Liver (tissue), 9 donors: Measurements from ENCODE around the gene RASSF3. TPM values are rescaled to one million over a fixed set of nuclear protein-coding genes. Genes with fewer than 3 reads are reported as not detected.

Source experiments
- DNase-seq: peaks from one replicate; pipeline ENCODE4 v3.0.0-alpha.2; 2017; ENCODE audit warnings: low spot score
- H3K27ac ChIP-seq, 2 donors: one replicate each; pipeline ENCODE4 v1.7.0; 2013; ENCODE audit warnings: inconsistent platforms in 2 of 2, low read length in 2 of 2, control low read depth in 1 of 2, low read depth in 1 of 2, mild to moderate bottlenecking in 1 of 2
- H3K27me3 ChIP-seq, 4 donors: one replicate each; pipeline versions ENCODE4 v1.6.1 to v1.7.0; 2013; ENCODE audit warnings: low read length in 3 of 4, inconsistent platforms in 1 of 4, mild to moderate bottlenecking in 1 of 4, moderate library complexity in 1 of 4; ENCODE audit not compliant: control insufficient read depth in 4 of 4, insufficient read depth in 4 of 4
- H3K36me3 ChIP-seq, 4 donors: one replicate each; pipeline versions ENCODE4 v1.6.1 to v1.7.0; 2013; ENCODE audit warnings: low read length in 3 of 4, mild to moderate bottlenecking in 3 of 4, low read depth in 1 of 4, moderate library complexity in 1 of 4; ENCODE audit not compliant: control insufficient read depth in 4 of 4, insufficient read depth in 3 of 4
- H3K4me1 ChIP-seq, 4 donors: one replicate each; pipeline versions ENCODE4 v1.6.1 to v1.7.0; 2013; ENCODE audit warnings: low read length in 3 of 4, mild to moderate bottlenecking in 3 of 4, moderate library complexity in 1 of 4; ENCODE audit not compliant: control insufficient read depth in 4 of 4, insufficient read depth in 4 of 4
- H3K4me3 ChIP-seq, 3 donors: one replicate each; pipeline versions ENCODE4 v1.6.1 to v1.7.0; 2013; ENCODE audit warnings: low read length in 3 of 3, control low read depth in 1 of 3, low read depth in 1 of 3, mild to moderate bottlenecking in 1 of 3
- H3K9ac ChIP-seq, 2 donors: one replicate each; pipeline ENCODE4 v1.7.0; 2013; ENCODE audit warnings: low read length in 2 of 2, mild to moderate bottlenecking in 2 of 2, moderate library complexity in 2 of 2, control low read depth in 1 of 2, low read depth in 1 of 2
- H3K9me3 ChIP-seq, 4 donors: one replicate each; pipeline versions ENCODE4 v1.6.1 to v1.7.0; 2013; ENCODE audit warnings: low read length in 3 of 4; ENCODE audit not compliant: control insufficient read depth in 4 of 4
- EGR1 ChIP-seq, 2 donors: IDR thresholded peaks; 2 replicates each; pipeline ENCODE4 v1.6.1; 2016 to 2018; ENCODE audit warnings: antibody characterized with exemption in 2 of 2, low read depth in 2 of 2
- FOXA2 ChIP-seq: IDR thresholded peaks from 2 replicates; pipeline ENCODE4 v1.6.1; 2016; ENCODE audit warnings: antibody characterized with exemption
- GABPA ChIP-seq, 2 donors: IDR thresholded peaks in 1 of 2; conservative IDR thresholded peaks in 1 of 2; 2 replicates each; pipeline ENCODE4 v1.6.1; 2016; ENCODE audit warnings: antibody characterized with exemption in 2 of 2, mild to moderate bottlenecking in 1 of 2, moderate library complexity in 1 of 2
- HNF4A ChIP-seq, 2 donors: conservative IDR thresholded peaks; 2 replicates each; pipeline ENCODE4 v1.6.1; 2016; ENCODE audit warnings: antibody characterized with exemption in 2 of 2, mild to moderate bottlenecking in 2 of 2
- HNF4G ChIP-seq: IDR thresholded peaks from 2 replicates; pipeline ENCODE4 v1.6.1; 2016; ENCODE audit warnings: antibody characterized with exemption
- JUND ChIP-seq, 2 donors: IDR thresholded peaks; 2 replicates each; pipeline ENCODE4 v1.6.1; 2016; ENCODE audit warnings: antibody characterized with exemption in 2 of 2
- NR2F2 ChIP-seq: IDR thresholded peaks from 2 replicates; pipeline ENCODE4 v1.6.1; 2016; ENCODE audit warnings: antibody characterized with exemption
- RAD21 ChIP-seq, 2 donors: IDR thresholded peaks; 2 replicates each; pipeline ENCODE4 v1.6.1; 2016; ENCODE audit warnings: antibody characterized with exemption in 2 of 2, mild to moderate bottlenecking in 2 of 2
- RXRA ChIP-seq, 2 donors: IDR thresholded peaks; 2 replicates each; pipeline ENCODE4 v1.6.1; 2017 to 2018; ENCODE audit warnings: antibody characterized with exemption in 2 of 2, mild to moderate bottlenecking in 1 of 2
- WGBS: extraction: QIAGEN DNeasy Blood & Tissue Kit; methylation state at CpG from one replicate; pipeline ENCODE4 v1.1.7; 2013; 5-methylcytosine and 5-hydroxymethylcytosine counted together
- polyA plus RNA-seq, 2 donors: library from polyadenylated mRNA; stranded (reverse) in 1 of 2; unstranded in 1 of 2; fragments of 200-250 nt in 1 of 2; fragments of >200 nt in 1 of 2; fragmentation: Nextera tagmentation in 1 of 2; extraction: Ambion mirVana in 1 of 2; gene quantifications; one replicate each; pipeline versions ENCODE4 v1.2.1 to v1.2.3, GENCODE V29; 2013 to 2015
- total RNA-seq, 2 donors: library from RNA; depleted of rRNA; stranded (reverse); fragments of >200 nt; gene quantifications; one replicate each; pipeline ENCODE4 v1.2.3, GENCODE V29; 2014
- TF ChIP-seq, protein P1 (sequence below): IDR thresholded peaks from 2 replicates; pipeline ENCODE4 v1.6.1; 2016; ENCODE audit warnings: antibody characterized with exemption
- TF ChIP-seq, protein P2 (sequence below): IDR thresholded peaks from 2 replicates; pipeline ENCODE4 v1.6.1; 2016; ENCODE audit warnings: antibody characterized with exemption
- TF ChIP-seq, protein P3 (sequence below): IDR thresholded peaks from 2 replicates; pipeline ENCODE4 v1.6.1; 2016; ENCODE audit warnings: antibody characterized with exemption
- TF ChIP-seq, protein P4 (sequence below): IDR thresholded peaks from 2 replicates; pipeline ENCODE4 v1.6.1; 2016; ENCODE audit warnings: antibody characterized with exemption, mild to moderate bottlenecking
- donor health status: healthy.
- donor health status: healthy.
- donor health status: healthy.
- donor health status: healthy.
- donor health status: healthy.

RASSF3 gene
- total and polyA plus RNA-seq, 4 donors = 2.2 to 9.1 (median 5.6) TPM

DNA sequence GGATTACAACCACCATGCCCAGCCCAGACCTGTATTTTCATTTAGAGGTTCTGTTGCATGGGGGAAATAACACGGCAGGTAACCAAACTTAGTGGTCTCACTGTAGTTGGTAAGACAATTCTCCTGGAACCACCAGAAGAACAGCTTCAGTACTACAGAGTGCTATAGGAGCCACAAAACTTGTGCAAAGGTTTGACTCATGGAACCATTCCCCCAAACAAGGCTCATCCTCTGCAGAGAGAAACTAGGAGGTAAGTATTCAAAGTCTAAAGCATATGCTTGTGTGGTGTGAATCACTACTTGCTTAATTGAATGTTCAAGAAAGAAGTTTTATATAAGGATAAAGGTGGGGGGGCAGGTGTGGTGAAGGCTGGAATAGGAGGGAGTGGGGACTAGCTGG lies 90.2 kb downstream of the RASSF3 start:
- H3K36me3 ChIP-seq = peaks cover 0 to 1% (median under 1%) of the 10 kb centered on the region in 4 donors
- no peak overlapping the region for H3K9ac ChIP-seq
- WGBS = 94% methylated on average over 1 of the region's 1 CpG
- no peaks in the 10 kb centered on the region for H3K27me3 ChIP-seq
- TF ChIP-seq EGR1 (IDR thresholded peaks at IDR 0.05; ENCODE audit: low read depth in 2 of 2) (no peak), RXRA (IDR thresholded peaks at IDR 0.05) (no peak), JUND (IDR thresholded peaks at IDR 0.05) (no peak)
- TF ChIP-seq, protein P1, sequence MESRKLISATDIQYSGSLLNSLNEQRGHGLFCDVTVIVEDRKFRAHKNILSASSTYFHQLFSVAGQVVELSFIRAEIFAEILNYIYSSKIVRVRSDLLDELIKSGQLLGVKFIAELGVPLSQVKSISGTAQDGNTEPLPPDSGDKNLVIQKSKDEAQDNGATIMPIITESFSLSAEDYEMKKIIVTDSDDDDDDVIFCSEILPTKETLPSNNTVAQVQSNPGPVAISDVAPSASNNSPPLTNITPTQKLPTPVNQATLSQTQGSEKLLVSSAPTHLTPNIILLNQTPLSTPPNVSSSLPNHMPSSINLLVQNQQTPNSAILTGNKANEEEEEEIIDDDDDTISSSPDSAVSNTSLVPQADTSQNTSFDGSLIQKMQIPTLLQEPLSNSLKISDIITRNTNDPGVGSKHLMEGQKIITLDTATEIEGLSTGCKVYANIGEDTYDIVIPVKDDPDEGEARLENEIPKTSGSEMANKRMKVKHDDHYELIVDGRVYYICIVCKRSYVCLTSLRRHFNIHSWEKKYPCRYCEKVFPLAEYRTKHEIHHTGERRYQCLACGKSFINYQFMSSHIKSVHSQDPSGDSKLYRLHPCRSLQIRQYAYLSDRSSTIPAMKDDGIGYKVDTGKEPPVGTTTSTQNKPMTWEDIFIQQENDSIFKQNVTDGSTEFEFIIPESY = no peak
- TF ChIP-seq, protein P2, sequence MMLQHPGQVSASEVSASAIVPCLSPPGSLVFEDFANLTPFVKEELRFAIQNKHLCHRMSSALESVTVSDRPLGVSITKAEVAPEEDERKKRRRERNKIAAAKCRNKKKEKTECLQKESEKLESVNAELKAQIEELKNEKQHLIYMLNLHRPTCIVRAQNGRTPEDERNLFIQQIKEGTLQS = no peak
- TF ChIP-seq, protein P3, sequence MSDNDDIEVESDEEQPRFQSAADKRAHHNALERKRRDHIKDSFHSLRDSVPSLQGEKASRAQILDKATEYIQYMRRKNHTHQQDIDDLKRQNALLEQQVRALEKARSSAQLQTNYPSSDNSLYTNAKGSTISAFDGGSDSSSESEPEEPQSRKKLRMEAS = no peak
- H3K4me3 ChIP-seq = no peak overlapping the region
- no peak for DNase-seq
- no peaks in the 10 kb centered on the region for H3K9me3 ChIP-seq
- H3K4me1 ChIP-seq = peaks cover 0 to 4% (median 0%) of the 10 kb centered on the region in 4 donors
- no peak overlapping the region for H3K27ac ChIP-seq

DNA sequence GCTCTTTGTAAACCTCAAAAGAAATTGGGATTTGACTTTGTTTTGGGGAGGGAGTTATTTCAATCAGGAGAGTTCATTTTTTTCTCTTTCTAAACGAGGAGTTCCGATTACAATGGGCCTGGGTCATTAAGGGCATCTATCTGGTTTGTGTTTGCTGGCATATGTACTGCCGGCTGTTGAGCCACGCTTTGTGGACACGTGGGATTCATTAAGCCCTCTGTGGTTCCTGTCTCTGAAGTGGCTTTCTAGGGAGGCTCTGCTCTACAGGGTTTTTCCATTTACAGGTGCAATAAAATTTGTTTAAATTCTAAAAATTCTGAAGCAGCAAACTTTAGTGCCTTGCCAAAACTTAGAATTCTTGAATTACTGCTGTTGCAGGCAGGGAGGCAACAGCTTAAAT lies 91.0 kb downstream of the RASSF3 start:
- peaks cover 0 to 4% (median 0%) of the 10 kb centered on the region in 4 donors for H3K4me1 ChIP-seq
- H3K36me3 ChIP-seq = no peaks in the 10 kb centered on the region
- no peak for DNase-seq
- H3K9ac ChIP-seq = no peak overlapping the region
- no peaks in the 10 kb centered on the region for H3K27me3 ChIP-seq
- no peak overlapping the region for H3K4me3 ChIP-seq
- no peaks in the 10 kb centered on the region for H3K9me3 ChIP-seq
- no peak overlapping the region for H3K27ac ChIP-seq
- 74% methylated on average over 5 of the region's 5 CpGs for WGBS
- TF ChIP-seq, protein P1 = no peak
- TF ChIP-seq NR2F2 = no peak
- no peak for TF ChIP-seq HNF4G

DNA sequence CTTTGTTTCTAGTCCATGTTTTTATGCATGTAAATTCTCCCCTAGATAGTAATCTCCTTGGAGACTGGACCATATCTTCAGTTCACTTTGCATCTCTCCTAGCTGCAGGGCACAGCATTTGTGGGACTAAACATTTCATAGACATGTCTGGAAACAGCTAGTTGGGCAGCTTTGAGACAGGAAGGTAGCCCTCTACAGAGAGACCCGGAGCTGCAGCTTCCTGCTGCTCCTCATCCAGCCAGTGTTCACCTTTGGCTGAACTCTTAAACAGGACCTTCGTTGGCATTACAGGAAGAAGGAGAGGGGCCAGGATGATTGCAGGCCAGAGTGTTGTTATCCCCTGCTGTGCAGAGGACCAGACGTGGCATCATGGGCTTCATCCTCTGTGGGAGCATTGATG lies 96.0 kb downstream of the RASSF3 start:
- H3K4me3 ChIP-seq = no peak overlapping the region
- TF ChIP-seq, protein P4, sequence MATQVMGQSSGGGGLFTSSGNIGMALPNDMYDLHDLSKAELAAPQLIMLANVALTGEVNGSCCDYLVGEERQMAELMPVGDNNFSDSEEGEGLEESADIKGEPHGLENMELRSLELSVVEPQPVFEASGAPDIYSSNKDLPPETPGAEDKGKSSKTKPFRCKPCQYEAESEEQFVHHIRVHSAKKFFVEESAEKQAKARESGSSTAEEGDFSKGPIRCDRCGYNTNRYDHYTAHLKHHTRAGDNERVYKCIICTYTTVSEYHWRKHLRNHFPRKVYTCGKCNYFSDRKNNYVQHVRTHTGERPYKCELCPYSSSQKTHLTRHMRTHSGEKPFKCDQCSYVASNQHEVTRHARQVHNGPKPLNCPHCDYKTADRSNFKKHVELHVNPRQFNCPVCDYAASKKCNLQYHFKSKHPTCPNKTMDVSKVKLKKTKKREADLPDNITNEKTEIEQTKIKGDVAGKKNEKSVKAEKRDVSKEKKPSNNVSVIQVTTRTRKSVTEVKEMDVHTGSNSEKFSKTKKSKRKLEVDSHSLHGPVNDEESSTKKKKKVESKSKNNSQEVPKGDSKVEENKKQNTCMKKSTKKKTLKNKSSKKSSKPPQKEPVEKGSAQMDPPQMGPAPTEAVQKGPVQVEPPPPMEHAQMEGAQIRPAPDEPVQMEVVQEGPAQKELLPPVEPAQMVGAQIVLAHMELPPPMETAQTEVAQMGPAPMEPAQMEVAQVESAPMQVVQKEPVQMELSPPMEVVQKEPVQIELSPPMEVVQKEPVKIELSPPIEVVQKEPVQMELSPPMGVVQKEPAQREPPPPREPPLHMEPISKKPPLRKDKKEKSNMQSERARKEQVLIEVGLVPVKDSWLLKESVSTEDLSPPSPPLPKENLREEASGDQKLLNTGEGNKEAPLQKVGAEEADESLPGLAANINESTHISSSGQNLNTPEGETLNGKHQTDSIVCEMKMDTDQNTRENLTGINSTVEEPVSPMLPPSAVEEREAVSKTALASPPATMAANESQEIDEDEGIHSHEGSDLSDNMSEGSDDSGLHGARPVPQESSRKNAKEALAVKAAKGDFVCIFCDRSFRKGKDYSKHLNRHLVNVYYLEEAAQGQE = no peak
- TF ChIP-seq JUND (IDR thresholded peaks at IDR 0.05) (no peak), FOXA2 (no peak), RXRA (IDR thresholded peaks at IDR 0.05) (no peak), HNF4G (no peak), HNF4A (conservative IDR thresholded peaks at IDR 0.05) (no peak), GABPA (IDR thresholded peaks at IDR 0.05 in 1 of 2, conservative IDR thresholded peaks at IDR 0.05 in 1 of 2) (no peak), RAD21 (IDR thresholded peaks at IDR 0.05) (no peak)
- H3K27me3 ChIP-seq = no peaks in the 10 kb centered on the region
- no peak overlapping the region for H3K9ac ChIP-seq
- H3K36me3 ChIP-seq = no peaks in the 10 kb centered on the region
- 51% methylated on average over 3 of the region's 3 CpGs for WGBS
- no peaks in the 10 kb centered on the region for H3K4me1 ChIP-seq
- H3K9me3 ChIP-seq = no peaks in the 10 kb centered on the region
- no peak overlapping the region for H3K27ac ChIP-seq
- no peak for DNase-seq
